ENCODE measurements around the gene MTA3. TPM values are rescaled to one million over a fixed set of nuclear protein-coding genes. Genes with fewer than 3 reads are reported as not detected.

MTA3 gene
- total and polyA plus RNA-seq, 2 of the 8 experiments (the other 6 are each of a cell fraction or from before 2014, with no cell fraction given): 125 to 184 TPM

DNA sequence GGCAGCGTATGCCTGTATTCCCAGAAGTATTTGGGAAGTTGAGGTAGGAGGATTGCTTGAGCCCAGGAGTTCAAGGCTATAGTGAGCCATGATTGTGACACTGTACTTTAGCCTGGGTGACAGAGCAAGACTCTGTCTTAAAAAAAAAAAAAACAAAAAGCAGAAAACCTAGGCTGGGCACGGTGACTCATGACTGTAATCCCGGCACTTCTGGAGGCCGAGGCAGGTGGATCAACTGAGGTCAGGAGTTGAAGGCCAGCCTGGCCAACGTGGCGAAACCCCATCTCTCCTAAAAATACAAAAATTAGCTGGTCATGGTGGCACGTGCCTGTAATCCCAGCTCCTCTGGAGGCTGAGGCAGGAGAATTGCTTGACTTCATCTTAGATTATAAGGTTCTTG, 46.4 kb downstream of the MTA3 start:
- no peaks in the 10 kb centered on the region for H3K9me3 ChIP-seq (ENCODE audit: insufficient read depth in 2 of 2, low read depth in 1 of 2, low read length in 1 of 2)
- no peaks in the 10 kb centered on the region for H3K27me3 ChIP-seq (replicated peaks in 1 of 4; ENCODE audit: control insufficient read depth in 3 of 4, extremely low read depth in 1 of 4, insufficient read depth in 3 of 4, low read length in 3 of 4)
- no peak overlapping the region for H2AK5ac ChIP-seq (ENCODE audit: low read depth, low read length)
- no peak overlapping the region for H4K91ac ChIP-seq (replicated peaks; ENCODE audit: insufficient read length, low read length)
- H3K36me3 ChIP-seq (ENCODE audit: control insufficient read depth in 2 of 4, insufficient read depth in 4 of 4, low read length in 3 of 4): peaks cover 4 to 74% (median 35%) of the 10 kb centered on the region in 4 experiments; a peak in 7 of 8 replicates
- H3K79me2 ChIP-seq (ENCODE audit: control insufficient read depth in 1 of 2, insufficient read depth in 2 of 2, low read length in 2 of 2): peaks cover 0 to 63% of the 10 kb centered on the region in 2 experiments; a peak in 2 of 4 replicates
- H2BK20ac ChIP-seq (ENCODE audit: low read length): no peak overlapping the region
- H2AFZ ChIP-seq (ENCODE audit: low read length): no peak overlapping the region
- POLR2A ChIA-PET (ENCODE audit: partially characterized antibody): interaction anchor here (1.7 kb wide), 1 partner anchor 121 kb away, joined by 3 read pairs; the partner anchor contains the start of gene KCNG3
- no peak overlapping the region for H3K9ac ChIP-seq (replicated peaks in 1 of 4; ENCODE audit: extremely low read depth in 1 of 4, low read depth in 3 of 4, low read length in 3 of 4)
- no peak overlapping the region for H3K27ac ChIP-seq (ENCODE audit: low read depth, low read length)
- no peak overlapping the region for H3K14ac ChIP-seq (ENCODE audit: insufficient read length)
- no peak overlapping the region for H2BK12ac ChIP-seq (ENCODE audit: low read depth, low read length)
- no peak overlapping the region for H2BK5ac ChIP-seq (ENCODE audit: low read depth, low read length)
- WGBS, 2 experiments (ENCODE audit: extremely low coverage in 1 of 2, insufficient coverage in 1 of 2, insufficient read length in 1 of 2, insufficient replicate concordance in 2 of 2, low coverage in 1 of 2, low lambda C conversion rate in 2 of 2, missing lambda C conversion rate in 1 of 2): 97% methylated on average over 7 of the region's 7 CpGs; no CpG with 5 or more reads in 1 of the 2 experiments
- no peak overlapping the region for H4K5ac ChIP-seq (ENCODE audit: insufficient read length, low read depth, low read length)
- no peak overlapping the region for H2BK120ac ChIP-seq (replicated peaks; ENCODE audit: low read depth, low read length)
- no peak overlapping the region for H3K23ac ChIP-seq (ENCODE audit: insufficient read length)
- no peaks in the 10 kb centered on the region; the same call in 1 of the 2 replicates for H3K23me2 ChIP-seq (ENCODE audit: low read depth, low read length)
- no peaks in the 10 kb centered on the region for H4K20me1 ChIP-seq (replicated peaks in 1 of 2; ENCODE audit: control insufficient read depth in 1 of 2, insufficient read depth in 2 of 2, low read length in 2 of 2)
- no peaks in the 10 kb centered on the region for H3K4me1 ChIP-seq (replicated peaks in 1 of 4; ENCODE audit: control insufficient read depth in 3 of 4, insufficient read depth in 4 of 4, low read length in 3 of 4)
- FAIRE-seq (no peak), DNase-seq (ENCODE audit: low read depth in 1 of 2, low spot score in 2 of 2) (no peak)
- no peak overlapping the region for H2BK15ac ChIP-seq (ENCODE audit: low read length)
- CTCF ChIA-PET (ENCODE audit: partially characterized antibody): no interaction called here
- H3K4ac ChIP-seq (replicated peaks; ENCODE audit: insufficient read length, low read depth, low read length): no peak overlapping the region
- no peak overlapping the region for H3K4me3 ChIP-seq (ENCODE audit: extremely low read depth in 1 of 4, insufficient read depth in 2 of 4, low read depth in 3 of 4, low read length in 4 of 4)
- no peak overlapping the region for H4K8ac ChIP-seq (ENCODE audit: extremely low read depth, insufficient read depth, low read length)
- peaks cover 3% of the 10 kb centered on the region; the same call in 1 of the 2 replicates for H3K79me1 ChIP-seq (ENCODE audit: low read depth, low read length)
- H3K18ac ChIP-seq (ENCODE audit: extremely low read depth, low read length): no peak overlapping the region
- no peak overlapping the region for H3K56ac ChIP-seq (replicated peaks; ENCODE audit: insufficient read length, low read depth, low read length)
- no peak overlapping the region for H3K4me2 ChIP-seq (ENCODE audit: insufficient read depth in 1 of 2, low read depth in 2 of 2, low read length in 2 of 2)
- TF ChIP-seq RAD21 (IDR thresholded peaks at IDR 0.05 in 1 of 2, conservative IDR thresholded peaks at IDR 0.05 in 1 of 2; ENCODE audit: low read depth in 2 of 2, low read length in 2 of 2) (no peak), POU5F1 (IDR thresholded peaks at IDR 0.05; ENCODE audit: low read depth, low read length) (no peak)

Measured in H1 (cell line).